Astrocyte (in vitro differentiated cells and primary cell): ENCODE data around the gene EFCAB6. TPM values are rescaled to one million over a fixed set of nuclear protein-coding genes. Genes with fewer than 3 reads are reported as not detected.

Experiments
- DNase-seq: peaks from one replicate; pipeline ENCODE4 v3.0.0-alpha.2; 2010; ENCODE audit warnings: low read depth
- FAIRE-seq: peaks from 2 replicates; lab custom pipeline; 2011; peaks lifted over from hg19 to GRCh38; lab: Jason Lieb, UNC
- H2AFZ ChIP-seq: 2 replicates; pipeline ENCODE4 v1.6.0; 2012; ENCODE audit warnings: low read depth, low read length, inconsistent platforms
- H3K27ac ChIP-seq: 2 replicates; pipeline ENCODE4 v1.5.1; 2011; ENCODE audit warnings: low read depth, low read length, inconsistent platforms
- H3K27me3 ChIP-seq: 2 replicates; pipeline ENCODE4 v1.6.0; 2011; ENCODE audit warnings: low read length, inconsistent platforms; ENCODE audit not compliant: insufficient read depth
- H3K36me3 ChIP-seq: 2 replicates; pipeline ENCODE4 v1.5.1; 2011; ENCODE audit warnings: low read length, inconsistent platforms; ENCODE audit not compliant: insufficient read depth
- H3K4me1 ChIP-seq: 2 replicates; pipeline ENCODE4 v1.5.1; 2011; ENCODE audit warnings: low read length, inconsistent platforms; ENCODE audit not compliant: insufficient read depth
- H3K4me2 ChIP-seq: 2 replicates; pipeline ENCODE4 v1.6.0; 2012; ENCODE audit warnings: low read length, inconsistent platforms
- H3K4me3 ChIP-seq: 2 replicates; pipeline ENCODE4 v1.5.1; 2011; ENCODE audit warnings: low read depth, mild to moderate bottlenecking, low read length, inconsistent platforms; ENCODE audit not compliant: insufficient read depth
- H3K79me2 ChIP-seq: 2 replicates; pipeline ENCODE4 v1.6.0; 2012; ENCODE audit warnings: mild to moderate bottlenecking, low read length, inconsistent platforms; ENCODE audit not compliant: insufficient read depth
- H3K9ac ChIP-seq: 2 replicates; pipeline ENCODE4 v1.6.0; 2012; ENCODE audit warnings: mild to moderate bottlenecking, low read length, inconsistent platforms
- H3K9me3 ChIP-seq: 2 replicates; pipeline ENCODE4 v1.5.1; 2012; ENCODE audit warnings: low read depth, mild to moderate bottlenecking, low read length, inconsistent platforms; ENCODE audit not compliant: insufficient read depth
- H4K20me1 ChIP-seq: 2 replicates; pipeline ENCODE4 v1.6.0; 2012; ENCODE audit warnings: low read length, inconsistent platforms; ENCODE audit not compliant: insufficient read depth
- H3K27ac Mint-ChIP-seq: one replicate; pipeline ENCODE4 v1.8.0; 2021; ENCODE audit warnings: mild to moderate bottlenecking, mixed read lengths; ENCODE audit not compliant: unreplicated experiment
- H3K27me3 Mint-ChIP-seq: one replicate; pipeline ENCODE4 v1.8.0; 2021; ENCODE audit warnings: low read depth, mixed read lengths; ENCODE audit not compliant: unreplicated experiment
- H3K36me3 Mint-ChIP-seq: one replicate; pipeline ENCODE4 v1.8.0; 2021; ENCODE audit warnings: low read depth, mixed read lengths; ENCODE audit not compliant: unreplicated experiment
- H3K4me1 Mint-ChIP-seq: one replicate; pipeline ENCODE4 v1.8.0; 2021; ENCODE audit warnings: low read depth, mixed read lengths; ENCODE audit not compliant: unreplicated experiment
- H3K4me3 Mint-ChIP-seq: one replicate; pipeline ENCODE4 v1.8.0; 2021; ENCODE audit warnings: mild to moderate bottlenecking, moderate library complexity, mixed read lengths; ENCODE audit not compliant: unreplicated experiment
- H3K9me3 Mint-ChIP-seq: one replicate; pipeline ENCODE4 v1.8.0; 2021; ENCODE audit warnings: mild to moderate bottlenecking, mixed read lengths; ENCODE audit not compliant: unreplicated experiment
- EZH2 ChIP-seq: IDR thresholded peaks from 2 replicates; pipeline ENCODE4 v1.6.1; 2012; ENCODE audit warnings: mild to moderate bottlenecking, low read length, inconsistent platforms; ENCODE audit not compliant: insufficient read depth
- total RNA-seq: library from RNA; stranded (reverse); gene quantifications from 2 replicates; pipeline ENCODE4 v1.2.1, GENCODE V29; 2021
- TF ChIP-seq, protein P1 (sequence below): IDR thresholded peaks from 2 replicates; pipeline ENCODE4 v1.5.1; 2011; ENCODE audit warnings: low read depth, mild to moderate bottlenecking, inconsistent platforms, low read length, moderate library complexity; ENCODE audit not compliant: insufficient read depth

EFCAB6 gene
- total RNA-seq, 1 donor from 2014 or later, result 1.2 TPM

DNA sequence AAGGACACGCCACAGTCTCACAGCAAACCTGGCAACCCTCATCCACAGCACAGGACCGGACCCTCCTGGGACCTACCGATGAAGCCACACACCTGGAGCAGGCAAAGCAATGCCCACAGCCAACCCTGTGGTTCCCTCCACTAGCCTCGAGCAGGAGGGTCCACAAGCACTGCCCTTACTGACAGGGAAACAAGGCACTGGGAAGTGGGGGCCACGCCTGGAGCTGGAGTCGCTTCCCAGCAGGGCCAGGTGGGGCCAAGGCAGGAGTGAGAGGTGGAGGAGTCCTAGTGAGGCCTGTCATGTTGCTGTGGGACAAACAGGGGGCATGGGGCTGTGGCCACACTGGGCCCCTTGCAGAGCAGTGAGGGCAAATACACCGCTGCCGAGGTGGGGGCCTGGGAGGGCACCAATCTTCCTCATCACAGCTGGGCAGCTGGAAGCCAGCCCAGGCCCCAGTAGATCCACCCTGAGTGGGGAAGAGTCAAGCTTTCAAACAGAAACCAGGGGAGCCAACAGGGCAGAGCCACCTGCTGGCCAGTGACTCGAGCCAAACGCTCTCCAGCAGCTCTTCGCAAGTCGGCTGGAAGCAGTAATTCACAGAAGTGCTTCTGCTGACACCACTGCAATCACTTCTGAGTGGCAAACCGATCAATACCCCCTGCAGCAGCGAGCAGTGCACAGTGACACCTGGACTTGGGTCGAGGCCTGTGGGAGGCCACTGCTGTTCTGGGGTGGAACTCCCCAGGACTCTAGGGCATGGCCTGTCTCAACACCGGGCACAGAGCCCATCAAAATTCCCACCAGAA, 36.5 kb upstream of the EFCAB6 start:
- H3K27me3 ChIP-seq, result peaks cover 4% of the 10 kb centered on the region
- peaks cover 53% of the 10 kb centered on the region for H4K20me1 ChIP-seq
- no peak overlapping the region for H3K27ac ChIP-seq
- no peak for FAIRE-seq
- no peak overlapping the region for H3K4me3 ChIP-seq
- H3K36me3 ChIP-seq, result no peaks in the 10 kb centered on the region
- peaks cover 15% of the 10 kb centered on the region for H3K27me3 Mint-ChIP-seq
- no peak overlapping the region for H3K27ac Mint-ChIP-seq
- H2AFZ ChIP-seq, result no peak overlapping the region
- no peaks in the 10 kb centered on the region for H3K9me3 Mint-ChIP-seq
- TF ChIP-seq, protein P1, sequence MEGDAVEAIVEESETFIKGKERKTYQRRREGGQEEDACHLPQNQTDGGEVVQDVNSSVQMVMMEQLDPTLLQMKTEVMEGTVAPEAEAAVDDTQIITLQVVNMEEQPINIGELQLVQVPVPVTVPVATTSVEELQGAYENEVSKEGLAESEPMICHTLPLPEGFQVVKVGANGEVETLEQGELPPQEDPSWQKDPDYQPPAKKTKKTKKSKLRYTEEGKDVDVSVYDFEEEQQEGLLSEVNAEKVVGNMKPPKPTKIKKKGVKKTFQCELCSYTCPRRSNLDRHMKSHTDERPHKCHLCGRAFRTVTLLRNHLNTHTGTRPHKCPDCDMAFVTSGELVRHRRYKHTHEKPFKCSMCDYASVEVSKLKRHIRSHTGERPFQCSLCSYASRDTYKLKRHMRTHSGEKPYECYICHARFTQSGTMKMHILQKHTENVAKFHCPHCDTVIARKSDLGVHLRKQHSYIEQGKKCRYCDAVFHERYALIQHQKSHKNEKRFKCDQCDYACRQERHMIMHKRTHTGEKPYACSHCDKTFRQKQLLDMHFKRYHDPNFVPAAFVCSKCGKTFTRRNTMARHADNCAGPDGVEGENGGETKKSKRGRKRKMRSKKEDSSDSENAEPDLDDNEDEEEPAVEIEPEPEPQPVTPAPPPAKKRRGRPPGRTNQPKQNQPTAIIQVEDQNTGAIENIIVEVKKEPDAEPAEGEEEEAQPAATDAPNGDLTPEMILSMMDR, result peak; percentile 27
- TF ChIP-seq EZH2, result no peak
- H3K9me3 ChIP-seq, result no peaks in the 10 kb centered on the region
- H3K4me1 Mint-ChIP-seq, result peaks cover 6% of the 10 kb centered on the region
- peaks cover 2% of the 10 kb centered on the region for H3K36me3 Mint-ChIP-seq
- no peak overlapping the region for H3K9ac ChIP-seq
- H3K4me3 Mint-ChIP-seq, result no peak overlapping the region
- DNase-seq, result peak; percentile 10
- no peak overlapping the region for H3K4me2 ChIP-seq
- no peaks in the 10 kb centered on the region for H3K4me1 ChIP-seq
- no peaks in the 10 kb centered on the region for H3K79me2 ChIP-seq

DNA sequence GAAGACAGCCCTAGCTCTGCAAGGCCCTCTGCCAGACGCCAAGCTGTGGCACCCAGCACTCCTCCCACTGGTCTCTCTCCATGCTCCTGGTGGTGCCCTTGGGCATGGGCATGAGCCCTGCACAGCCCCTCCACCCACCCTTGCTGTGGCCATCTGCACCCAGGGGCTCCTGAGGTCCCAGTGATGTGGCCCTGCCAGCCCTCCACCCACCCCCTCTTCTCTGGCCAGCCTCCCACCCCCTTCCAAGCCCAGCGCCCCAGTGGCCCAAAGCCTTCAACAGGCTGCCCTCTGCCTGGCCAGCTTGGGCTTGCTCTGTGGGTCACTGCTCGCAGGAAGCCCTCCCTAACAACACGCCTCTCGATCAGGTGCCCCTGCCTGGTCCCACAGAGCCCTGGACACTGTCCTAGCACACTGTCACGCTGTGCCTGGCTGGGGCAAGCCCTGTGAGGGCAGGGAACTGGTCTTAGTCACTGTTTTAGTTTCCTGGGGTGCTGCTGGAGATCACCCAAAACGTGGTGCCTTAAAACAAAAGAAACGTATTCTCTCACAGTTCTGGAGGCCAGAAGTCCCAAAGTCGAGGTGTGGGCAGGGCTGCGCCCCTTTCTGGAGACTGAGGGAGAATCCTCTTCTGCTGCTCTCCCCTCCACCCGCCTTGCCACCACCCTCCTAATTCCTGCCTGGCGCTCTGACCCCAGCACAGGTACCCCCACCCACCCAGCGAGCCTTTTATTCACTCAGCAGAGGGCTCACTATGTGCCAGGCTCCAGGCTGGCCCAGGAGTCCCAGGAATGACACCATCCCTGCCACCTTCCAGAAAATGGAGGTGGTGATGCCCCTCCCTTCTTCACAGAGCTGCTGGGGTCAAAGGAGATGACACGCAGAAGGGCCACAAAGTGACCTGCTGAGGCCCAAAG, 35.5 kb upstream of the EFCAB6 start:
- Mint-ChIP-seq H3K27ac (no peak overlapping the region), H3K4me1 (peaks cover 6% of the 10 kb centered on the region), H3K27me3 (peaks cover 15% of the 10 kb centered on the region), H3K9me3 (no peaks in the 10 kb centered on the region), H3K36me3 (peaks cover 2% of the 10 kb centered on the region), H3K4me3 (no peak overlapping the region)
- no peaks in the 10 kb centered on the region for H3K36me3 ChIP-seq
- peaks cover 44% of the 10 kb centered on the region for H4K20me1 ChIP-seq
- no peak overlapping the region for H3K27ac ChIP-seq
- H2AFZ ChIP-seq, result no peak overlapping the region
- DNase-seq (no peak), FAIRE-seq (no peak)
- no peak overlapping the region for H3K4me3 ChIP-seq
- no peak overlapping the region for H3K9ac ChIP-seq
- H3K4me2 ChIP-seq, result no peak overlapping the region
- H3K27me3 ChIP-seq, result peaks cover 4% of the 10 kb centered on the region
- no peak for TF ChIP-seq EZH2
- TF ChIP-seq, protein P1, result no peak
- no peaks in the 10 kb centered on the region for H3K9me3 ChIP-seq
- H3K4me1 ChIP-seq, result no peaks in the 10 kb centered on the region
- H3K79me2 ChIP-seq, result no peaks in the 10 kb centered on the region
